ENCODE measurements around the gene MEMO1. TPM values are rescaled to one million over a fixed set of nuclear protein-coding genes. Genes with fewer than 3 reads are reported as not detected.
"Not testable (repeated sequence)": the region's sequence is repeated elsewhere in the genome, so short reads cannot be mapped to it uniquely, and the experiment has no call there.

Gene MEMO1
- total and polyA plus RNA-seq, 8 donors = 33.0 to 47.3 (median 38.1) TPM

DNA sequence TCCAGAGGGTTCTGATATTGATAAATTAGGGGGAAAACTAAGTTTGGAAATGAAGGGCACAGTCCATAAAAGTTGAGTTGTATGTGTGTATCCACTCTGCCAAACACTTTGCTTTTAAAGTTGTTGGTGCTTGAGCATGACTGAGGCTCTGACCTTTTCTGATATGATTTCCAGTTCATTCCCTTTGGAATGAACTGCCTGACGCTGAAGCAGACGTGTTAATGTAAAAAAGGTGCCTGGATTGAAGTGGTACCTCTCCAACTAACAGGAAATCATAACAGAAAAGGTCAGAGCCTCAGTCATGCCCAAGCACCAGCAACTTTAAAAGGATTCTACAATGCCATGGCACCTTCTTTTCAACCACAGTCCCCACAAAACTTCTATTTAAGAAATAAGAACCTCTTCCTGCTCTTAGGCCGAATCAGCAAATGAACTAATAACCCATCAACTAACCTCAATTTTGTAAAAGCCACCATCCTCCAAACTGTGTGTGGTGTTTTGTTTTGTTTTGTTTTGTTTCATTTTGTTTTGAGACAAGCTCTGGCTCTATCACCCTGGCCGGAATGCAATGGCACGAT is 52.6 kb downstream of the MEMO1 start:
- DNase-seq = no peak
- intact Hi-C loops (cut with DNase I) = no loop called here
- peaks cover 0 to 10% of the 10 kb centered on the region in 2 donors for H3K36me3 ChIP-seq
- peak overlapping the region in 1 of 2 donors; percentile 65 for H3K27ac ChIP-seq
- TF ChIP-seq CTCF (IDR thresholded peaks at IDR 0.05) = no peak
- ATAC-seq = no peak
- no peaks in the 10 kb centered on the region for H3K27me3 ChIP-seq
- H3K4me1 ChIP-seq = peaks cover 3 to 27% of the 10 kb centered on the region in 2 donors
- no peaks in the 10 kb centered on the region for H3K9me3 ChIP-seq
- no peak overlapping the region for H3K4me3 ChIP-seq

DNA sequence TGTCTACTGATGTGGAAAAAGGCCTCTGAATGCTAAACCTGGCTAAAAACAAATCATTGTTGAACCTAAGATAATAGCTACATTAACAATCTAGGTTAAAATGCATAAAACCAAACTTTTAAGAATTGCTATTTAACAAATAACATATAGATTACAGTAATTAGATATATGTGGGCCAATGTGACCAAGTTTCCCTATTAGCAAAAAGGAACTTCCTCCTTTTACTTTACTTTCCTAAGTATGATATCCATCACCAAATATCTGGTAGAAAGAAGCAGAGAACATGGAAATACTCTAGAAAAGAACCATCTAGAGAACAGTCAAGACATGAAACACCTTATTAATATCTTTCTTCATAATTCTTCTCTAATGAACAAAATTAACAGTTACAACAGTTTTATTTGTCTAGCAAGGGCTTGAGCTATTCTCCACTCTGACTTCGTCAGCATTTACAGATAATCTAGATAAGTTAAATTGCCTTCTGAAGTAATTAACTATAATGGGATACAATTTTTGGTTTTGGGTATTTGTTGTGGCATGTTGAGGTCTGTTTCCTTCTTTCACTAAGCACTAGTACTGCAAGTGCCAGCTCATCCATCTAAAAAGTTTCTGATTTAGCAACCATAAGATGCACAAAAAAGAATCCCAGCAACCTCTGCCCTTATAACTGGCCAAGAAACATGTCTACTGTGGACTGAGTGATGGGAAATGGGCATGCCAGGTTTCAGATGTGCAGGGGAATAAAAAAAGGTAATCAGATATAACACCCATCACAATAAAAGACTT is 53.3 kb downstream of the MEMO1 start:
- DNase-seq = no peak
- Histone ChIP-seq H3K4me3 (no peak overlapping the region), H3K27ac (peak overlapping the region in 1 of 2 donors; percentile 65), H3K27me3 (no peaks in the 10 kb centered on the region), H3K36me3 (peaks cover 0 to 10% of the 10 kb centered on the region in 2 donors), H3K4me1 (peaks cover 3 to 27% of the 10 kb centered on the region in 2 donors), H3K9me3 (no peaks in the 10 kb centered on the region)
- ATAC-seq = no peak
- no peak for TF ChIP-seq CTCF (IDR thresholded peaks at IDR 0.05)
- intact Hi-C loops (cut with DNase I) = no loop called here

DNA sequence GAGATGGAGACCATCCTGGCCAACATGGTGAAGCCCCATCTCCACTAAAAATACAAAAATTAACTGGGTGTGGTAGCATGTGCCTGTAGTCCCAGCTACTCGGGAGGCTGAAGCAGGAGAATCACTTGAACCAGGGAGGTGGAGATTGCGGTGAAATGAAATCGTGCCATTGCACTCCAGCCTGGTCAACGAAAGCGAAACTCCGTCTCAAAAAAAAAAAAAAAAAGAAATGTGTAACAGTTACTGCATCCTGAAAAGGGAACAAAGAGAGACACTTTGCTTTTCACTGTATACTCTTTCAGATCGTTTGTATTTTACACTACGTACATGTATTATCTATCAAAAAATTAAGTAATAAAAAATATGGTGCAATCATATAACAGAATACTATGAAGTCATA is 53.9 kb downstream of the MEMO1 start:
- DNase-seq; H3K27me3 ChIP-seq; intact Hi-C loops (cut with DNase I); H3K36me3 ChIP-seq; H3K4me3 ChIP-seq; H3K9me3 ChIP-seq: not testable (repeated sequence)
- peaks cover 3 to 27% of the 10 kb centered on the region in 2 donors for H3K4me1 ChIP-seq
- H3K27ac ChIP-seq = peak overlapping the region in 1 of 2 donors; percentile 65
- ATAC-seq = peak; percentile 47

DNA sequence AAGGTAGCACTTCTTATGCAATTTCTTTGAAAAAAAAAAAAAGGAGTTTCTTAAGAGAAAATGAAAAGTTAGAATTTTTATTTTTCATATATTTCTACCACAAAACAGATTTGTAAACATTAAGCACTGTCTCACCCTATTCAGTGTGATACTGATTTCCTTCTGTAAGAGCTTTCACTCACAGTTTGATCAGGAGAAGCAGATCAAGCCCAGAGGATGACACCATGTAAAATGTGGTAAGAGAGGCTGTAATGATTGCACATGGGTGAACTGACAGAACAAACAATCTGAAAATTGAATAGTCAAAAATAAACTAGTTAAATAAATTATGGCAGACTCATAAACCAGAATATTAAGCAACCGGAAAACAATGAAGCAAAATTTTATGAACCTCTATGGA is 54.5 kb downstream of the MEMO1 start:
- Histone ChIP-seq H3K27ac (peak overlapping the region in 1 of 2 donors; percentile 65), H3K9me3 (no peaks in the 10 kb centered on the region), H3K36me3 (peaks cover 0 to 10% of the 10 kb centered on the region in 2 donors), H3K4me3 (no peak overlapping the region), H3K27me3 (no peaks in the 10 kb centered on the region), H3K4me1 (peaks cover 3 to 24% of the 10 kb centered on the region in 2 donors)
- ATAC-seq = no peak
- no peak for TF ChIP-seq CTCF (IDR thresholded peaks at IDR 0.05)
- DNase-seq = no peak
- intact Hi-C loops (cut with DNase I) = no loop called here

DNA sequence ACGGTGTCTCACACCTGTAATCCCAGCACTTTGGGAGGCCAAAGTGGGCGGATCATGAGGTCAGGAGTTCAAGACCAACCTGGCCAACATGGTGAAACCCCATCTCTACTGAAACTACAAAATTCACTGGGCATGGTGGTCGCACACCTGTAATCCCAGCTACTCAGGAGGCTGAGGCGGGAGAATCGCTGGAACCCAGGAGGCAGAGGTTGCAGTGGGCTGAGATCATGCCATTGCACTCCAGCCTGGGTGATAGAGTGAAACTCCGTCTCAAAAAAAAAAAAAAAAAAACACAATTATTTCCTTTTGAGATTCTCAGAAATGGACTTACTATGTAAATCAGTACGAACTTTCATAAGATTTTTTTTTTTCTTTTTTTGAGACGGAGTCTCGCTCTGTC is 57.7 kb downstream of the MEMO1 start:
- peaks cover 3 to 13% of the 10 kb centered on the region in 2 donors for H3K4me1 ChIP-seq
- intact Hi-C loops (cut with DNase I); ATAC-seq: not testable (repeated sequence)

GRCh38 chr2:31950946-31951562 is 59.8 kb downstream of the MEMO1 start:
- Histone ChIP-seq H3K27ac (no peak overlapping the region), H3K36me3 (peaks cover 0 to 10% of the 10 kb centered on the region in 2 donors), H3K27me3 (no peaks in the 10 kb centered on the region), H3K9me3 (no peaks in the 10 kb centered on the region), H3K4me1 (peaks cover 0 to 4% of the 10 kb centered on the region in 2 donors), H3K4me3 (no peak overlapping the region)
- intact Hi-C loops (cut with DNase I) = no loop called here
- DNase-seq (no peak), ATAC-seq (no peak)
- no peak for TF ChIP-seq CTCF (IDR thresholded peaks at IDR 0.05)

More for the DNA sequence above, 57.7 kb downstream of the MEMO1 start:
- H3K9me3 ChIP-seq, H3K27ac ChIP-seq, H3K4me3 ChIP-seq, DNase-seq, H3K27me3 ChIP-seq, H3K36me3 ChIP-seq: not testable (repeated sequence)
